Activated B cell treated with CpG ODN at 0.5 μM for 24 hours (primary cell): ENCODE measurements around the gene PDLIM3. TPM values are rescaled to one million over a fixed set of nuclear protein-coding genes. Genes with fewer than 3 reads are reported as not detected.
"Not testable (repeated sequence)": the region's sequence is repeated elsewhere in the genome, so short reads cannot be mapped to it uniquely, and the experiment has no call there.

ENCODE experiments used
- ATAC-seq: fragments of 200-7000 bp; cut with Tn5 transposase; one replicate; pipeline ENCODE4 v1.10.0; 2021; ENCODE audit warnings: low read depth, mild to moderate bottlenecking, moderate library complexity
- CTCF ChIA-PET: fragments of 350-600 bp; sonication (Branson Sonifier 250); formaldehyde crosslinking; loops from one replicate; lab custom pipeline; 2021; ENCODE audit warnings: antibody characterized with exemption; lab: Charles Lee
- POLR2A ChIA-PET: fragments of 350-600 bp; sonication (Branson Sonifier 250); formaldehyde crosslinking; loops from one replicate; lab custom pipeline; 2021; ENCODE audit warnings: antibody characterized with exemption; lab: Charles Lee
- DNase-seq: peaks from one replicate; pipeline ENCODE4 v3.0.0; 2022
- H3K27ac Mint-ChIP-seq: one replicate; pipeline ENCODE4 v1.8.0; 2020; ENCODE audit warnings: mixed read lengths
- H3K27me3 Mint-ChIP-seq: one replicate; pipeline ENCODE4 v1.8.0; 2021; ENCODE audit warnings: mixed read lengths
- H3K36me3 Mint-ChIP-seq: one replicate; pipeline ENCODE4 v1.8.0; 2021; ENCODE audit warnings: low read depth, mixed read lengths
- H3K4me1 Mint-ChIP-seq: one replicate; pipeline ENCODE4 v1.8.0; 2021; ENCODE audit warnings: mixed read lengths
- H3K4me3 Mint-ChIP-seq: one replicate; pipeline ENCODE4 v1.8.0; 2020; ENCODE audit warnings: mild to moderate bottlenecking, mixed read lengths
- H3K9me3 Mint-ChIP-seq: one replicate; pipeline ENCODE4 v1.8.0; 2020; ENCODE audit warnings: mixed read lengths
- intact Hi-C: fragments of 100-400 bp; cut with micrococcal nuclease; formaldehyde crosslinking; loops from one replicate; pipeline ENCODE4 v1.15.1; 2024
- total RNA-seq: library from RNA; stranded (reverse); gene quantifications from 2 replicates; pipeline ENCODE4 v1.2.3, GENCODE V29; 2022
- TF ChIP-seq, protein P1 (sequence below): fragments of 200-600 bp; IDR thresholded peaks from one replicate; pipeline ENCODE4 v1.8.0; 2022; ENCODE audit warnings: antibody characterized with exemption, mild to moderate bottlenecking

PDLIM3 gene
- total RNA-seq, 1 donor from 2014 or later, result 0.20 TPM

DNA sequence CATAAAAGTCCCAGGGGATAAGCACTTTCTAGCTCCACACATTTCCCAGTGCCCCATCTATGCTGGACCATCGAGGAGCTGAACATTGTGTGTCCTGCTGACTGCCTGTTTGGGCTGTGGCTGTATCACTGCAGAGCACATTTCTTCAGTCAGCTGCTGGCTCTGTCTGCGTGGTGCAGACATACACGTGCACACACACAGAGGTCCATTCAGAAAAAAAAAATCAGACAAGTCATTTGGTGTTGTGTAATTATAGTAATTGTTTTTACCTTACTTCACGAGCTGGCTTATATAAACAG lies 1.1 kb upstream of the PDLIM3 start:
- Mint-ChIP-seq H3K4me3 (no peak overlapping the region), H3K4me1 (peaks cover 5% of the 10 kb centered on the region), H3K9me3 (no peaks in the 10 kb centered on the region), H3K36me3 (no peaks in the 10 kb centered on the region), H3K27me3 (peaks cover 28% of the 10 kb centered on the region), H3K27ac (no peak overlapping the region)
- TF ChIP-seq, protein P1, sequence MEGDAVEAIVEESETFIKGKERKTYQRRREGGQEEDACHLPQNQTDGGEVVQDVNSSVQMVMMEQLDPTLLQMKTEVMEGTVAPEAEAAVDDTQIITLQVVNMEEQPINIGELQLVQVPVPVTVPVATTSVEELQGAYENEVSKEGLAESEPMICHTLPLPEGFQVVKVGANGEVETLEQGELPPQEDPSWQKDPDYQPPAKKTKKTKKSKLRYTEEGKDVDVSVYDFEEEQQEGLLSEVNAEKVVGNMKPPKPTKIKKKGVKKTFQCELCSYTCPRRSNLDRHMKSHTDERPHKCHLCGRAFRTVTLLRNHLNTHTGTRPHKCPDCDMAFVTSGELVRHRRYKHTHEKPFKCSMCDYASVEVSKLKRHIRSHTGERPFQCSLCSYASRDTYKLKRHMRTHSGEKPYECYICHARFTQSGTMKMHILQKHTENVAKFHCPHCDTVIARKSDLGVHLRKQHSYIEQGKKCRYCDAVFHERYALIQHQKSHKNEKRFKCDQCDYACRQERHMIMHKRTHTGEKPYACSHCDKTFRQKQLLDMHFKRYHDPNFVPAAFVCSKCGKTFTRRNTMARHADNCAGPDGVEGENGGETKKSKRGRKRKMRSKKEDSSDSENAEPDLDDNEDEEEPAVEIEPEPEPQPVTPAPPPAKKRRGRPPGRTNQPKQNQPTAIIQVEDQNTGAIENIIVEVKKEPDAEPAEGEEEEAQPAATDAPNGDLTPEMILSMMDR, result no peak
- ChIA-PET CTCF (no interaction called here), POLR2A (no interaction called here)
- no peak for ATAC-seq
- intact Hi-C loops, result no loop called here
- DNase-seq, result no peak

- POLR2A ChIA-PET, result interaction anchor here (0.6 kb wide), 2 partner anchors 92 to 844 kb away, joined by 3 to 4 read pairs; no protein-coding TSS in a partner anchor
- H3K4me3 Mint-ChIP-seq, result peak overlapping the region; percentile 68
- intact Hi-C loops, result loop anchor here (2.0 kb wide), 1 partner anchor 51 kb away; no protein-coding TSS in a partner anchor
These were observed 504 bp upstream of the PDLIM3 start for GRCh38 chr4:185535612-185536410.

DNA sequence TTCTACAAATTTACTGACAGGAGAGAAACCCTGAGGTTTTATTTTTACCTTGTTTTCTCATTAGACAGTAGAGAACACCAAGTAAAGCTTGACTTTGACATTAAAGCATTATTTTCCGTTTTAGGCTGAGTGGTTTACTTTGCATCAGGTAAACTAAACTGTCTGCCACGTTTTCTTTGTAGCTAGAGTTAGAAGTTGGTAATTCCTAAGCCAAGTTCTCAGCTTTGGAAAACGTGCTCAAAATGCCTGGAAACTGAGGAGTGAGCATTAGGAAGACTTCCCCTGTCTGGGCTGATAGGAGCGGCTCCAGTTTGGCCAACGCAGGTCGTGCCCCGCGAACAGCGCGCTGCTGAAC lies 819 bp downstream of the PDLIM3 start:
- Mint-ChIP-seq H3K9me3 (no peaks in the 10 kb centered on the region), H3K4me3 (peak overlapping the region; percentile 65), H3K27ac (no peak overlapping the region), H3K36me3 (no peaks in the 10 kb centered on the region), H3K4me1 (peaks cover 5% of the 10 kb centered on the region), H3K27me3 (peaks cover 36% of the 10 kb centered on the region)
- intact Hi-C loops, result loop anchor here (2.0 kb wide), 1 partner anchor 52 kb away; no protein-coding TSS in a partner anchor
- DNase-seq, result no peak
- ChIA-PET POLR2A (no interaction called here), CTCF (no interaction called here)
- TF ChIP-seq, protein P1, result no peak
- ATAC-seq, result no peak

More at GRCh38 chr4:185535612-185536410, 504 bp upstream of the PDLIM3 start:
- H3K9me3 Mint-ChIP-seq, result no peaks in the 10 kb centered on the region
- CTCF ChIA-PET, result no interaction called here
- no peak for DNase-seq
- peaks cover 5% of the 10 kb centered on the region for H3K4me1 Mint-ChIP-seq
- TF ChIP-seq, protein P1, result no peak
- H3K36me3 Mint-ChIP-seq, result no peaks in the 10 kb centered on the region
- no peak overlapping the region for H3K27ac Mint-ChIP-seq
- no peak for ATAC-seq
- H3K27me3 Mint-ChIP-seq, result peaks cover 29% of the 10 kb centered on the region

DNA sequence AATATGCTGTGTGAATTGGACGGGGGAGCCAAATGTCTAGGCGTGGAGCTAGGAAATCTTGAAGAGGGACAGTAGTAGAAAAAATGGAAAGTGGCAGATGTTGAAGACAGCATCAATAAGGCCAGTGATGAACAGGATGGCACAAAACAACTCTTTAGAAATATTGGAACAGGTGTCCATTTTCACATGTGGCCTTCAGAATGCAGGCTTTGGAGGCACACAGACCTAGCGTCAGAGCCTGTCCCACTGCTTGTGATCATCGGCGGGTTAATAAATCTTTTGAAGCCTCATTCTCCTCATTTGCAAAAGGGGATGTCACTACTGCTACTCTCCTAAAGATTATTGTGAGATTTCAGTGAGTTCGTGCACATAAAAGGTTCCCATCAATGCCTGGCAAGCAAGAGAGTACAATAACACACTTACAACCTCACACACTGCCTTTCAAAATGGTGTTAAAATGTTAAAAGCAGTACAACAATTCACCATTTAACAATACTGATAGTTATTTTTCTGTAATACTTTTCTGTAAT lies 2.4 kb downstream of the PDLIM3 start:
- Mint-ChIP-seq H3K4me1 (peaks cover 5% of the 10 kb centered on the region), H3K27ac (no peak overlapping the region), H3K36me3 (no peaks in the 10 kb centered on the region), H3K27me3 (peaks cover 41% of the 10 kb centered on the region), H3K9me3 (no peaks in the 10 kb centered on the region), H3K4me3 (no peak overlapping the region)
- DNase-seq (no peak), ATAC-seq (no peak)
- intact Hi-C loops, result no loop called here
- ChIA-PET POLR2A (no interaction called here), CTCF (no interaction called here)
- TF ChIP-seq, protein P1, result no peak

- ChIA-PET CTCF (no interaction called here), POLR2A (no interaction called here)
- intact Hi-C loops, result no loop called here
- ATAC-seq (no peak), DNase-seq (no peak)
- TF ChIP-seq, protein P1, result no peak
- Mint-ChIP-seq H3K27ac (no peak overlapping the region), H3K36me3 (no peaks in the 10 kb centered on the region), H3K9me3 (no peaks in the 10 kb centered on the region), H3K27me3 (peaks cover 41% of the 10 kb centered on the region), H3K4me1 (peaks cover 5% of the 10 kb centered on the region), H3K4me3 (no peak overlapping the region)
These were observed 3.0 kb downstream of the PDLIM3 start for GRCh38 chr4:185532293-185532692.

GRCh38 chr4:185531654-185532053 lies 3.7 kb downstream of the PDLIM3 start:
- H3K27ac Mint-ChIP-seq, CTCF ChIA-PET, DNase-seq, H3K4me3 Mint-ChIP-seq, H3K4me1 Mint-ChIP-seq, ATAC-seq, H3K36me3 Mint-ChIP-seq, intact Hi-C loops, H3K9me3 Mint-ChIP-seq, POLR2A ChIA-PET: not testable (repeated sequence)
- H3K27me3 Mint-ChIP-seq, result peaks cover 41% of the 10 kb centered on the region
